ENCODE measurements around the gene TAF4.

The TAF4 gene

GRCh38 chr20:61940976-61941720 is 124.5 kb downstream of the TAF4 start:
- DNase-seq, result peak; percentile 21

- DNase-seq, result no peak
Observed at GRCh38 chr20:61940491-61940890, 125.2 kb downstream of the TAF4 start.

GRCh38 chr20:61939691-61940360 is 125.9 kb downstream of the TAF4 start:
- no peak for DNase-seq

GRCh38 chr20:61938839-61939690 is 126.6 kb downstream of the TAF4 start:
- peak; percentile 17 for DNase-seq

GRCh38 chr20:61937963-61938838 is 127.5 kb downstream of the TAF4 start:
- peak; percentile 17 for DNase-seq

- DNase-seq, result peak; percentile 17
Observed at GRCh38 chr20:61937146-61937962, 128.3 kb downstream of the TAF4 start.

- peak; percentile 17 for DNase-seq
Observed at GRCh38 chr20:61936701-61937131, 129.0 kb downstream of the TAF4 start.

- DNase-seq, result no peak
Observed at GRCh38 chr20:61935926-61936700, 129.6 kb downstream of the TAF4 start.

- DNase-seq, result peak; percentile 23
Observed at GRCh38 chr20:61934716-61935530, 130.8 kb downstream of the TAF4 start.

- peak; percentile 15 for DNase-seq
Observed at GRCh38 chr20:61933951-61934715, 131.5 kb downstream of the TAF4 start.

- DNase-seq, result no peak
Observed at GRCh38 chr20:61933481-61933950, 132.2 kb downstream of the TAF4 start.

GRCh38 chr20:61932711-61933480 is 132.8 kb downstream of the TAF4 start:
- DNase-seq, result peak; percentile 21

- peak; percentile 13 for DNase-seq
Observed at GRCh38 chr20:61932199-61932592, 133.5 kb downstream of the TAF4 start.

- DNase-seq, result no peak
Observed at GRCh38 chr20:61931476-61932198, 134.0 kb downstream of the TAF4 start.

- DNase-seq, result no peak
Observed at GRCh38 chr20:61930776-61931475, 134.8 kb downstream of the TAF4 start.

GRCh38 chr20:61929971-61930666 is 135.6 kb downstream of the TAF4 start:
- DNase-seq, result no peak
